GM21526 (cell line): ENCODE measurements around the gene SRGAP2.
"Not testable (repeated sequence)": the region's sequence is repeated elsewhere in the genome, so short reads cannot be mapped to it uniquely, and the experiment has no call there.

ENCODE experiments used
- ATAC-seq: cut with Tn5 transposase; IDR thresholded peaks from one replicate; pipeline ENCODE4 v1.9.1; 2021; ENCODE audit warnings: moderate library complexity; ENCODE audit not compliant: unreplicated experiment, low FRiP score

SRGAP2 gene

GRCh38 chr1:206203364-206204158 lies at the start of gene SRGAP2:
TSS of gene SRGAP2 (plus strand) at chr1:206203541. CDS start at chr1:206205971, 2,430 bp downstream.
- ATAC-seq, result peak; percentile 14

- not testable (repeated sequence) for ATAC-seq
These were observed 35.9 kb upstream of the SRGAP2 start for GRCh38 chr1:206167350-206168029.

GRCh38 chr1:206169794-206170193 lies 33.5 kb upstream of the SRGAP2 start:
- not testable (repeated sequence) for ATAC-seq

- ATAC-seq, result not testable (repeated sequence)
These were observed 30.1 kb upstream of the SRGAP2 start for GRCh38 chr1:206173110-206173719.

- ATAC-seq, result not testable (repeated sequence)
These were observed 29.0 kb upstream of the SRGAP2 start for GRCh38 chr1:206174182-206174868.

- not testable (repeated sequence) for ATAC-seq
These were observed 27.8 kb upstream of the SRGAP2 start for GRCh38 chr1:206175459-206176113.

GRCh38 chr1:206176114-206176502 lies 27.2 kb upstream of the SRGAP2 start:
- not testable (repeated sequence) for ATAC-seq

GRCh38 chr1:206178061-206178989 lies 25.0 kb upstream of the SRGAP2 start:
- ATAC-seq, result not testable (repeated sequence)

- ATAC-seq, result not testable (repeated sequence)
These were observed 23.7 kb upstream of the SRGAP2 start for GRCh38 chr1:206179666-206180065.

GRCh38 chr1:206182368-206183317 lies 20.7 kb upstream of the SRGAP2 start:
- not testable (repeated sequence) for ATAC-seq

GRCh38 chr1:206183788-206184187 lies 19.6 kb upstream of the SRGAP2 start:
- not testable (repeated sequence) for ATAC-seq

GRCh38 chr1:206185778-206186177 lies 17.6 kb upstream of the SRGAP2 start:
- not testable (repeated sequence) for ATAC-seq

- ATAC-seq, result not testable (repeated sequence)
These were observed 16.5 kb upstream of the SRGAP2 start for GRCh38 chr1:206186826-206187225.

GRCh38 chr1:206195182-206195581 lies 8.2 kb upstream of the SRGAP2 start:
- not testable (repeated sequence) for ATAC-seq

- not testable (repeated sequence) for ATAC-seq
These were observed 6.5 kb upstream of the SRGAP2 start for GRCh38 chr1:206196748-206197424.

GRCh38 chr1:206202789-206203363 lies 465 bp upstream of the SRGAP2 start, which contains the start of gene FAM72A:
TSS of gene FAM72A (minus strand) at chr1:206202839. CDS start at chr1:206202025, 814 bp downstream.
- peak; percentile 88 for ATAC-seq

- ATAC-seq, result not testable (repeated sequence)
These were observed 794 bp downstream of the SRGAP2 start for GRCh38 chr1:206204159-206204511.
